ENCODE data around the gene TENM4. TPM values are rescaled to one million over a fixed set of nuclear protein-coding genes. Genes with fewer than 3 reads are reported as not detected.

TENM4 gene
- total RNA-seq, 1 donor from 2014 or later, result 11.9 TPM

DNA sequence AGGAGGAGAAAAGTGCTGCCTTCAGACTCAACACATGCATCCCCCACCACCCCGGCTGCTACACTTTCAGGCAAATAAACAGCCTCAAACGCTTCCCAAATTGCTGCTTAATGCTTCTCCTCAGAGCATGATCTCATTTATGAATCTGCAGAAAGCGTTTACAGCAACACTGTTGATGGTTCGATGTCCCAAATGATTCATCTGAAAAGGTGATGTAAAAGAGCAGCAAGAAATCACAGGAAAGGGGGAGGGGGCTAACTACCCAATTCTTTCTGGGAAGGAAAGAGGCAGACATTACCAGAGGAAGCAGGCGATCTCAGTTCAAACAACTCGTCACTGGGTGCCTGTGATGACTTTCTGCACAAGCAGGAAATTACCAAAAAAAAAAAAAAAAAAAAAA is 119.6 kb downstream of the TENM4 start:
- no peaks in the 10 kb centered on the region for H3K27me3 ChIP-seq
- H3K4me1 ChIP-seq, result no peaks in the 10 kb centered on the region
- no peaks in the 10 kb centered on the region for H3K9me3 ChIP-seq
- no peaks in the 10 kb centered on the region for H3K36me3 ChIP-seq
- TF ChIP-seq, protein P1, sequence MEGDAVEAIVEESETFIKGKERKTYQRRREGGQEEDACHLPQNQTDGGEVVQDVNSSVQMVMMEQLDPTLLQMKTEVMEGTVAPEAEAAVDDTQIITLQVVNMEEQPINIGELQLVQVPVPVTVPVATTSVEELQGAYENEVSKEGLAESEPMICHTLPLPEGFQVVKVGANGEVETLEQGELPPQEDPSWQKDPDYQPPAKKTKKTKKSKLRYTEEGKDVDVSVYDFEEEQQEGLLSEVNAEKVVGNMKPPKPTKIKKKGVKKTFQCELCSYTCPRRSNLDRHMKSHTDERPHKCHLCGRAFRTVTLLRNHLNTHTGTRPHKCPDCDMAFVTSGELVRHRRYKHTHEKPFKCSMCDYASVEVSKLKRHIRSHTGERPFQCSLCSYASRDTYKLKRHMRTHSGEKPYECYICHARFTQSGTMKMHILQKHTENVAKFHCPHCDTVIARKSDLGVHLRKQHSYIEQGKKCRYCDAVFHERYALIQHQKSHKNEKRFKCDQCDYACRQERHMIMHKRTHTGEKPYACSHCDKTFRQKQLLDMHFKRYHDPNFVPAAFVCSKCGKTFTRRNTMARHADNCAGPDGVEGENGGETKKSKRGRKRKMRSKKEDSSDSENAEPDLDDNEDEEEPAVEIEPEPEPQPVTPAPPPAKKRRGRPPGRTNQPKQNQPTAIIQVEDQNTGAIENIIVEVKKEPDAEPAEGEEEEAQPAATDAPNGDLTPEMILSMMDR (IDR thresholded peaks at IDR 0.05), result no peak
- H3K27ac ChIP-seq, result no peak overlapping the region
- no peak for DNase-seq (ENCODE audit: low spot score in 2 of 2)
- intact Hi-C loops (cut with DNase I), result no loop called here
- H3K4me3 ChIP-seq, result no peak overlapping the region

DNA sequence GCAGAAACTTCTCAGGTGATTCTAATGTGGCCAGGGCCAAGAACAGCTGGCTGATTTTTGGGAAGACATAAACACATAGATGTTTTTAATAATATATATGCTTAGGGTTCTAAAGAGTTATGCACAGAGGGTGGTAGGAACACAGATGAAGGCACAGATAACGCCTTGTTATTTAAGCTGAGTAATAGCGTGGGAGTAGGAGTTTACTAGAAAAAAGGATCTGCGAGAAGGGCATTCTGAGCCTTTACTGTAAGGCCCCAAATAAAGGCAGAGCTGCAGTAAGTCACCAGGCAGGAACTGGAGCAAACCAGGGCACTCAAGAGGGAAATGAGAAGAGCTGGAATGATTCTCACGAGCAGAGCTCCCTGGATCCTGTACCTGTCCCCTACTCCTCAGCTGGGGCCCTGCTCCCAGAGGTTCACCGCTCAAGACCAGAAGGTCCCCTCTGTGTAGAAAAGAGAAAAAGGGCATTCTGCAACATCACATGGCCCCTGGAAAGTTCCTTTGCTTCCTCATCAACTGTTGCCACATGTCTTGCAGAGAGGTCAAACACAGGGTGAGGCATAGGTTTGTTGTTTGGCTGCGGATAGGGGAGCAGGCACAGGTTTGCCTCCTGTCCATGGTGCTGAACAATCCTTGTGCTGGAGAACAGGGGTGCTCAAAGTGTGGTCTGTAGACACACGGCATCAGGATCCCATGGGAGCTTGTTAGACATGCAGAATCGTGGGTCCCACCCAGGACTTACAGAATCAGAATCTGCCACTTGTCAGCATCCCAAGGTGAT is 125.7 kb downstream of the TENM4 start:
- intact Hi-C loops (cut with DNase I), result no loop called here
- no peak for DNase-seq (ENCODE audit: low spot score in 2 of 2)
- no peaks in the 10 kb centered on the region for H3K4me1 ChIP-seq
- H3K27me3 ChIP-seq, result no peaks in the 10 kb centered on the region
- H3K9me3 ChIP-seq, result no peaks in the 10 kb centered on the region
- TF ChIP-seq, protein P1 (IDR thresholded peaks at IDR 0.05), result no peak
- no peak overlapping the region for H3K4me3 ChIP-seq
- H3K27ac ChIP-seq, result no peak overlapping the region
- H3K36me3 ChIP-seq, result no peaks in the 10 kb centered on the region

DNA sequence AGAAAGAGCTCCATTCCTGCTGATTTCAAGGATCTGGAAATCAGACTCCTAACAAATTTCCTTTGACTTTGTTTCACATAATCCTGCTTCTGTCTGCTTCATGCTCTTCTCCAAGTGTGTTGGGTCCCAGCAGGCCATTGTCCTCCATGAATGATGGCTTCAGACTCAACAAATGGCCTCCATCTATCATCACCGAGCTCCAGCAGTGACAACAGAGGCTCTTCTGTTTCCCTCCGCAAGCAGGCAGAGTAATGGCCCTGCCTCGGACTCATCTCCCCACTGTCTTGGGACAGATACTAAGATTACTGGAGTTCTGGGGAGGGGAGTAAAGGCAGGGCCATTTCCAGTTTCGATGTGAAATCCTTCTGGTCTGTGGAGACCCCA is 127.3 kb downstream of the TENM4 start:
- Histone ChIP-seq H3K27ac (no peak overlapping the region), H3K36me3 (no peaks in the 10 kb centered on the region), H3K27me3 (no peaks in the 10 kb centered on the region), H3K9me3 (no peaks in the 10 kb centered on the region), H3K4me3 (no peak overlapping the region), H3K4me1 (no peaks in the 10 kb centered on the region)
- intact Hi-C loops (cut with DNase I), result no loop called here
- TF ChIP-seq, protein P1 (IDR thresholded peaks at IDR 0.05), result no peak
- DNase-seq (ENCODE audit: low spot score in 2 of 2), result no peak

DNA sequence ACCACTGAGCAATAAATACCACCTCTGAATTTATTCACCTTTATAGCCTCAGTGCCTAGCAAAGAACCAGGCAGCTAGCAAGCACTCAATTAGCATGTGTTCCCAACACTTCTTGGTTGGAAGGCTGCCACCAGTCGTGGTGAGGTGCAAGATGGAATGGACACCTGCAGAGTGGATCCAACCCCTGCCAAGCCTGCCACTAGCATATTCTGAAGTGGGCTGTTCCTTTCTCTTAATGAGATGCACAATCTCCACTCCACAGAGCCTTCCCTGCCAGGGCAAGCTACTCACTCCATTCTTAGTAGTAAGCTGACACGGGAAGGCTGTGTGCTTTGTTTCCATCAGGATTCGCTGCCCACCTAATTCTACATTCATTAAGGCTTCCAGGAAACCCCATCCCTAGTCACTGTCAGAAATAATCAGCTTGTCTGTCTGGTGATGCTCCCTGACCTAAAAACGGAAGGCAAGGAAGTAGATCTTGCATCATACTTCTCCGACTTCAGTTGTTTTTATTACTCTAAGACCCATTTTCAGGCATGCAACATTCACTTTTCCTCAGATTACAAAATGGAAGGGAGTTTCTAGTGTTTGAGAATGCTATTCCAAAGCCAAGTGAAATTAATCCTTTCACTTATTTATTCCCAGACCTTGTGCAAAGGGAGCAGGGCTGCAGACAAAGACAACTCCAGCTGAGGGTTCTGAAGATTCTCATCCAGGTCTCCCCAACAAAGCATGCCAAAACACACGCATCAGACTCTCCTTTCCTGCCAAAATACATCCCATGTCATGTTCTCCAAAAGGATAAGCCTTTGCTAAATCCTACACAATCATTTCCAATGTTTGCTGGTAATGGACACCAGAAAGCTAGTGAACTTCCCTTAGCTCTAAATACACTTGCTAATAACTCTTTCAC is 128.0 kb downstream of the TENM4 start:
- no peak overlapping the region for H3K27ac ChIP-seq
- no peak for DNase-seq (ENCODE audit: low spot score in 2 of 2)

DNA sequence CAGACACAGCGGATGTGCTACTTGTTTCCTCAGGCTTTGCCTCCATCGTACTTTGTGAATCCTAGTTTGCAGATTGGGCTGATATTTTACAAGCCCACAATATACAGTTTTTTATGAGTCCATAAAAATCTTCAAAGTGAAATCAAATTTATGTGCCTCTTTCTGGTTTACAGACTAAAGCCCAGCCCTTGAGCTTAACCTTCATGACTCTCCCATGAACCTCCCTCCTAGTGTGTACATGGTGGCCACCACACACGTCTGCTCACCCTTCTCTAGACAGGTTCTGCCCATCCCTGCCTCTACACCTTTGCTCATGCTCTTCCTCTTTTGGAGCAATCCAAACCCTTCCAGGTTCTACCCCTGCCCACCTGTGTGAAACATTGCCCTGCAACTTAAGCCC is 129.4 kb downstream of the TENM4 start:
- H3K9me3 ChIP-seq, result no peaks in the 10 kb centered on the region
- TF ChIP-seq, protein P1 (IDR thresholded peaks at IDR 0.05), result no peak
- H3K4me3 ChIP-seq, result no peak overlapping the region
- H3K36me3 ChIP-seq, result no peaks in the 10 kb centered on the region
- H3K27me3 ChIP-seq, result no peaks in the 10 kb centered on the region
- H3K4me1 ChIP-seq, result no peaks in the 10 kb centered on the region
- no peak overlapping the region for H3K27ac ChIP-seq
- intact Hi-C loops (cut with DNase I), result no loop called here
- no peak for DNase-seq (ENCODE audit: low spot score in 2 of 2)

More for the DNA sequence above, 128.0 kb downstream of the TENM4 start:
- TF ChIP-seq, protein P1 (IDR thresholded peaks at IDR 0.05), result no peak
- intact Hi-C loops (cut with DNase I), result no loop called here
- no peaks in the 10 kb centered on the region for H3K36me3 ChIP-seq
- H3K27me3 ChIP-seq, result no peaks in the 10 kb centered on the region
- no peaks in the 10 kb centered on the region for H3K4me1 ChIP-seq
- no peaks in the 10 kb centered on the region for H3K9me3 ChIP-seq
- no peak overlapping the region for H3K4me3 ChIP-seq
